HG03378 (cell line): ENCODE data around the gene KRTAP3-1.
"Not testable (repeated sequence)": the region's sequence is repeated elsewhere in the genome, so short reads cannot be mapped to it uniquely, and the experiment has no call there.

Source experiments
- ATAC-seq: cut with Tn5 transposase; IDR thresholded peaks from one replicate; pipeline ENCODE4 v1.9.1; 2021; ENCODE audit warnings: mild to moderate bottlenecking, moderate library complexity; ENCODE audit not compliant: unreplicated experiment

The KRTAP3-1 gene

DNA sequence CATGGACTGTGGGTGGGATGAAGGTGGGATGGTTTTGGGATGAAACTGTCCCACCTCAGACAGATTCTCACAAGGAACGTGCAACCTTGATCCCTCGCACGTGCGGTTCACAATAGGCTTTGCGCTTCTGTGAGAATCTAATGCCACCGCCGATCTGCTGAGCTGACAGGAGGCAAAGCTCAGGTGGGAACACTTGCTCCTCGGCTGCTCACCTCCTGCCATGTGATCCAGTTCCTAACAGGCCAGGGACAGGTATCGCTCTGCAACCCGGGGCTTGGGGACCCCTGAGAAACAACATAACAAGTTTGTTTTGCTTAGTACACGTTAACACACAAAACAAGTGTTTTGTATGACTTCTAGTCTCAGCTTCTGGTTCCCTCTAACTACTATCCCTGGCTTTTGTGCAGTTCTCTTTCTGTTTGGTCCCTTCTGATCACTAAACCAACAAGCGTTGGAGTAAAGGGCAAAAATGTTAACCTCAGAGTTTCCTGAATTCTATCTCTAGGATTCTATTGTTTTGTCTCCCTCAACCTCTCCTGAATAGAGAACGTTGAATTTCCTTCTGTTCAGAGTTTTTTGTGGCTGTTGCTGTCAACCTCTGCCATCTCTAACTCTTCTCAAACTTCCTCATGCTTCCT lies 7.8 kb upstream of the KRTAP3-1 start:
- ATAC-seq = no peak

DNA sequence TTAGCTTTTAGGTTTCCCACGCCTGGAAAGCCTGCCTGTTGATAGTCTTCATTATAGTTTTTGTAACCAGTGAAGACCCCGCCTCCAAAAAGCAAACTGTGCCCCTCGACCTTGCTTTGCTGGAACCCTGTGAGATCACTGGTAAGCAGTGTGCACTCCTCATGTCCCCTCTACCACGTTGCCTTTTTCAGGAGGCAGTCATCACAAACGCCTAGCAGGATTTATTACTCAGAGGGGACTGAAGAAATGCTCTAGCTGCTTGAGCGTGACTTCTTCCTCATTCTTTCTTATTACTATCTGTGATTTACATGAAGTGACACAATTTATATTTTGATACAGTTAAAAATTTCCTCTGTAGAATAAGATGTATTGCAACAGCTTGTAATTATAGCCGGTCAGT lies 6.5 kb upstream of the KRTAP3-1 start:
- no peak for ATAC-seq

GRCh38 chr17:41013606-41014005 lies 4.7 kb upstream of the KRTAP3-1 start:
- no peak for ATAC-seq

- no peak for ATAC-seq
These were observed 4.3 kb upstream of the KRTAP3-1 start for GRCh38 chr17:41013181-41013580.

DNA sequence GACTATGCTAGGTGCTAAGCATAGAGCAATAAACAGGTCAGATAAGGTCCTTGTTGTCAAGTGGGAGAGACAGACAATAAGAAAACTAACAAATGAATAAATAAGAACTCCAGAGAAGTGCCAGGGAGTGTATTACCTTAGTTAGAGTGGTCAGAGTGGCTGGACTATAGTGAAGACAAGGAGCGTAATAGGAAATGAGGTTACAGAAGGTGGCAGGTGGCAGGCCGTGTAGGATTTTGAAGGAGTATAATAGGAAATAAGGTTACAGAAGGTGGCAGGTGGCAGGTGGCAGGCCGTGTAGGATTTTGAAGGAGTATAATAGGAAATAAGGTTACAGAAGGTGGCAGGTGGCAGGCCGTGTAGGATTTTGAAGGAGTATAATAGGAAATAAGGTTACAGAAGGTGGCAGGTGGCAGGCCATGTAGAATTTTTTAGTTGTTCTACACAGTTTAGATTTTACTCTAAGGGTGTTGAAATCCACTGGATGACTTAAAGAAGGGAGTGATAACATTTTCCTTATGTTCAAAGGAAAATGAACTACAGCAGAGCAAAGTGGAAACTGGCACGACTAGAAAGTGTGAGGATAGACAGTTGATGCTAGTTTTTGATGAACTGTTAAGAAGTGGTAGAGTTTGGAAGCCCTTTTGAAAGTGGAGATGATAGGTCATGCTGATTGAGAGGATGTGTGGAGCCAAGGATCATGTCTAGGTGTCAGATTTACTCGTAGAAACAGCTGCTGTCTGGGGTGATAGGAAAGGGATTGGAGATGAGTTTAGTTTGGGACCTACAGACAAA lies 3.6 kb upstream of the KRTAP3-1 start:
- ATAC-seq = no peak

DNA sequence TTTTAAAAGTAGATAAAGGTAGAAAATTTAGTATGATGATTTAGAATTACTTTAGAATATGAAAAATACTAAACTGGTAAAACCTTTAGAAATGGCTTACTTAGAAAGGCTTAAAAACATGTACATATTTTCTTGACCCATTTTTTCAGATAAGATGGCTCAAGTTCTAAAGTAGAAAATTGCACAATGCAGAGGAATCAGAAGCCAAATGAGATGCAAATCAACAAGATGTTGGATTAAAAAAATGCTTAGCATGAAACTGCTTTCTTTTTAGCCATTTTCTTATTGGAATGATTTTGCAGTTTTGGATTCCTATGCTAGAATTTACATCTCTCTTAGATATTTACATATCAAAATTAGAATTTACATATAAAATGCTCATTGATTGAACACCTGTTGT lies 1.5 kb upstream of the KRTAP3-1 start:
- no peak for ATAC-seq

GRCh38 chr17:41009936-41010335 lies 1.0 kb upstream of the KRTAP3-1 start:
- no peak for ATAC-seq

GRCh38 chr17:41009301-41009760 lies 403 bp upstream of the KRTAP3-1 start:
- no peak for ATAC-seq

GRCh38 chr17:41004397-41004796 lies 4.5 kb downstream of the KRTAP3-1 start:
- no peak for ATAC-seq

DNA sequence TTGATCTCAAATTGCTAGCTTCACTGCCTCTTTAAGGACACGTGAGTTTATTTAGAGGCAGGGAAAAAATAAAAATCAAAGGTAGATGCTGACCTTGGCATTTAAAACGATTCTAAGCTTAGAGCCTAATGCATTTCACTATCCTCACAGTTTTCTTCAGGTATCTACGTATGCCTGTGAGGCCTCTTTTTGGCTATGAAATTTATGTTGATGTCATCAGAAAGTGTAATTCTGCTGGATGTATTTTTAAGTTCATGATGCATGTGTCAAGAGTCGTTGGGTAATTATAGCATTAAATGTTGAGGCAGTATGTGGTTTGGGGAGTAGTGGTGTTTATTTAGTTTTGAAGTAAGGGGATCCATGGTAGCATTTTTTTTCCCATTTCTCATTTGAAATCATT lies 5.0 kb downstream of the KRTAP3-1 start:
- no peak for ATAC-seq

GRCh38 chr17:41002814-41003213 lies 6.1 kb downstream of the KRTAP3-1 start:
- no peak for ATAC-seq

DNA sequence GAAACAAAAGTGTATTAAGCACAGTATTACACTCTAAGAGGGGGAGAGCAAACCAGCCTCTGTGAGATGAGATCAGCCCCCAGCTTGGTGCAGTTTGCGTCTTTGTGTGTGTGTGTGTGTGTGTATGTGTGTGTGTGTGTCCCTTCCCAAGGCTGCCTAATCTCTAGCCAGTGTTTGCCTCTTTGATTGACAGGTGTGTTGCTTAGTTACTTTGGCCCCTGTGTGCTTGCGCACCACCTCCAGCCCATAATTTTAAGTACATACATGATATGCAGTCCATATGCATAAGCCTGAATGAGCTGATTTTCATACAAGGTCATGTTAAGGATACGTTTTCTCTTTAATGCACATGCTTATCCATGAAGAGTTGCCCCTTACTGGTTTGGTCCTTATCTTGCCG lies 7.1 kb downstream of the KRTAP3-1 start:
- no peak for ATAC-seq

- not testable (repeated sequence) for ATAC-seq
These were observed 9.4 kb downstream of the KRTAP3-1 start, which contains the start of gene KRTAP3-2 for GRCh38 chr17:40999563-40999962. Gene KRTAP3-2 (minus strand): TSS chr17:40999906. CDS start chr17:40999853, 53 bp downstream.

DNA sequence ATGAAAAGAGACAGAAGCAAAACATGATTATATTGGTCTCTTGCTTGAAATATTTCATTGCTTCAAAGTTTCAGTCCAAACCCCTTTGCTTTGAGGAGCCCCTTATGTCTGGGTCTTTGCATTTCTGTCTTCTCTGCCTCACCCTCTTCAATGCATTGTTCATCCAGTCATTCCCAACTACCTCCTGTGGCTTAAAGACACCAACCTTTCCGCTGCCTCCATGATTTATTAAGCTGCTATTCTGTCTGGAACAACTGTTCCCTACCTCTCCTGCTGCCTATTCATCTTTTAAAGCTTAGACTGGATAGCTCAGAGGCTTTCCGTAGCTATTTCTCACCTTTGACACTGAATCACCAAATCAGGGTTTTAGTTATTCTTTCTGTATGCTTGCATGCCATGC lies 11.6 kb downstream of the KRTAP3-1 start:
- ATAC-seq = no peak

GRCh38 chr17:40996829-40997228 lies 12.1 kb downstream of the KRTAP3-1 start:
- ATAC-seq = no peak

- ATAC-seq = no peak
These were observed 13.8 kb downstream of the KRTAP3-1 start for GRCh38 chr17:40995116-40995515.

GRCh38 chr17:40993839-40994238 lies 15.1 kb downstream of the KRTAP3-1 start, which contains the start of gene KRTAP3-3:
Gene KRTAP3-3 (minus strand): TSS chr17:40994164. CDS start chr17:40994097, 67 bp downstream.
- ATAC-seq = no peak

GRCh38 chr17:40993084-40993483 lies 15.8 kb downstream of the KRTAP3-1 start:
- no peak for ATAC-seq

DNA sequence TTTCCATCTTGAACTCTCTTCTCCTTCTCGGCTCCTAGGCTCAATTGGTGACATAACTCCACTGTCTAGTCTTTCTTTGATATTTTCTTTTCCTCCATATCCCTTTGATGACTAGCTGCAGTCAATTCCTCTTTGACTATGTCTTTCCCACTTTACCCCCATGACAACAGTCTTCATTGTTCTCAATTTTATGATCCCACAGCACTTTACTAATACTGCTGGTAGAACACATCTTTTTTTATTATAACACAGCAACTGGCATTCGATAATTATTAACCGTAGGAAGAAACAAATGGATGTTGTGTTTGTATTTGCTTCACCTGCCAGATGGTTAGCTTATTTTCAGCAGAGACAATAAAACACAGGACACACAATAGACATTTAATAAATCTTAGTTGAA lies 16.3 kb downstream of the KRTAP3-1 start:
- ATAC-seq = no peak

DNA sequence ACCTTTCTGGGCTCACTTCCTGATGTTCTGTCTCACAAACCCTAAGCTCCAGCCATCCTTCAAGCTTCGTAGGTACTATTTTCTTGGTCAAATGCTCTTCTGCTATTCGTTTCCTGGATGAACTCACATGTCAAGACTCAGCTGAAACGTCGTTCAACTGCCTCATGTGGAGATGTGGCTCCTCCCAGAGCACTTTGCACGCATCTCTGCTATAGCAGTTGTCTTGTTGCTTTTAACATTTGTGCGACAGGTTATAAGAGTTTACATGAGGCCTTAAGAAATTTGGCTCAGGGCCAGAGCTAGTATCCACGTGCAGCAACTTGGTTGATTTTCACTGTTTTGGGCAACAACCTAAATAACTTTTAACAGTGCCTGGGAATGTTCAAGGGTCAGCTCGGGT lies 22.0 kb downstream of the KRTAP3-1 start:
- no peak for ATAC-seq

- no peak for ATAC-seq
These were observed 24.7 kb downstream of the KRTAP3-1 start, which contains the start of gene KRT40 for GRCh38 chr17:40984226-40984625. Gene KRT40 (minus strand): TSS chr17:40984326. CDS start chr17:40984273, 53 bp downstream.

DNA sequence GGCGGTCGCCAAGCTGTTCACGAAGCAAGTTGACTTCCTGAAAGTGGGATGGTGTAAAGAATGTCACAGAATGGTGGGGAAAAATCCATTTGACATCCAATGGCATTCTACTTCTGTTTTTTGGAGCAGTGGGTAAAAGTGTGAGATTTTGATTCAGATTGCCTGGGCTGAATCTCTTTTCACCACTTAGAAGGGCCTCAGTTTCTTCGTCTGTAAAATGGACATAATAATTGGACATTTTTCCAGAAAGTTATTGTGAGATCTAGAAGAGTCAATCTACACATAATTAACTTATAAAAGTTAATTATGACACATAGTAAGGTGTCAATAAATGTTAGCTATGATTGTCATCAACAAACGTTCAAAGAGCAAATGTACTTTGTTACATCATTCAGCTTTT lies 27.8 kb downstream of the KRTAP3-1 start:
- no peak for ATAC-seq
